ENCODE data around the gene KDM6B.

DNA sequence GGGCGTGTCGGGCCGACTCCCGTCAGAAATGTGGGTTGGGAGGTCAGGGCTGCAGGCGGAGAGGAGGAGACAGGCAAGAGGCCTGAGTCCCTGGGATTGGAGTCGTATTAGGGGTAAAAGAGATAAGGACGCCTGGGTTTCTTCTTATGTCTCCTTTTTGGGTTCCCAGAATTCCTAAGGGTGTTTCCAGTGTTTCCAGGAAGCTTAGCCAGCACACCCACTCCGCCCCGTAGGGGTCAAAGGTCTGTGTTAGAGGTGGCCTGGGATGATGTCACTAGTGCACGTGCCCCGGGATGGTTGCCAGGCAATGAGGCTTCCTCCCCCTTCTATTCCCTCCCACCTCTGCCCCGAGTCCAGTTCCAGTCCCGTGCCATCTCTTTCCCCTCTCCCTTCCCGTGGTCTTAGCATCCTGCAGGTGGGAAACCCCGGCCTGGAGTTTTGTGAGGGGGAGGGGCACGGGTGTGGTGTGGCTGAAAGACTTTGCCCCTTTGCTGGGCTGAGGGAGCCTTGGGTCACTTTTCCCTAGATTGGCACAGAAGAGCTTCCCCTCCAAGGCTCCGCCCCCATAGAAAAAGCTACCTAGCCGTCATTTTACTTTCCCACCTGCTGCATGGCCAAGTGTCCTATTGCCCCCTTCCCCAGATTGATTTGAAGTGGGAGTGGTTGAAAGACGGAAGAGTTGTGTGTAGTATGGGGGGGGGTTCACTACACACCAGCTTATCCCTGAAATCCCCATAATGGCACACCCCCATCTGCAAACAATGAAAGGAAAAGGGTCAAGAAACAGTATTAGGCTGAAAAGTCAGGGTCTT is 2.8 kb downstream of the KDM6B start:
- TF ChIP-seq POLR2A (IDR thresholded peaks at IDR 0.05; ENCODE audit: low read depth, low read length) (no peak), POLR2AphosphoS5 (IDR thresholded peaks at IDR 0.05; ENCODE audit: low read depth, low read length) (no peak), PAX5 (IDR thresholded peaks at IDR 0.05; ENCODE audit: insufficient read depth, low read length, severe bottlenecking) (no peak)
